ENCODE measurements around the gene ZNF32.

ZNF32 gene

GRCh38 chr10:43688348-43688892 lies 39.7 kb upstream of the ZNF32 start:
- no peaks in the 10 kb centered on the region for H3F3A ChIP-seq (ENCODE audit: insufficient read depth, low read length)
- TF ChIP-seq EZH2 (IDR thresholded peaks at IDR 0.05; ENCODE audit: borderline replicate concordance, low read length) = no peak
- no peaks in the 10 kb centered on the region; the same call in 1 of the 2 replicates for H3K27me3 ChIP-seq (ENCODE audit: insufficient read depth, low read length)
- H3K4me3 ChIP-seq (ENCODE audit: low read depth, low read length, poor library complexity, severe bottlenecking) = no peak overlapping the region
- no peaks in the 10 kb centered on the region for H3K79me2 ChIP-seq (ENCODE audit: insufficient read depth, low read length)
- no peak overlapping the region for H3K4me2 ChIP-seq (ENCODE audit: low read length)
- no peaks in the 10 kb centered on the region for H3K4me1 ChIP-seq (ENCODE audit: insufficient read depth, low read length, severe bottlenecking)
- H3K9ac ChIP-seq (ENCODE audit: low read length) = no peak overlapping the region
- H3K27ac ChIP-seq (ENCODE audit: low read depth, low read length, poor library complexity, severe bottlenecking) = no peak overlapping the region
- H3K9me3 ChIP-seq (ENCODE audit: low read length) = no peaks in the 10 kb centered on the region
- H3K9me2 ChIP-seq (ENCODE audit: low read depth, low read length) = no peaks in the 10 kb centered on the region
- H4K20me1 ChIP-seq (ENCODE audit: insufficient read depth, low read length) = no peaks in the 10 kb centered on the region
- H3K36me3 ChIP-seq (ENCODE audit: insufficient read depth, low read length) = no peaks in the 10 kb centered on the region
- H2AFZ ChIP-seq (ENCODE audit: low read length) = no peak overlapping the region

- H3K9me2 ChIP-seq (ENCODE audit: low read depth, low read length) = no peaks in the 10 kb centered on the region
- H3K9me3 ChIP-seq (ENCODE audit: low read length) = no peaks in the 10 kb centered on the region
- no peak overlapping the region for H3K27ac ChIP-seq (ENCODE audit: low read depth, low read length, poor library complexity, severe bottlenecking)
- no peaks in the 10 kb centered on the region; the same call in 1 of the 2 replicates for H3K27me3 ChIP-seq (ENCODE audit: insufficient read depth, low read length)
- no peaks in the 10 kb centered on the region for H3K36me3 ChIP-seq (ENCODE audit: insufficient read depth, low read length)
- H3K9ac ChIP-seq (ENCODE audit: low read length) = no peak overlapping the region
- TF ChIP-seq EZH2 (IDR thresholded peaks at IDR 0.05; ENCODE audit: borderline replicate concordance, low read length) = no peak
- TF ChIP-seq CTCF (IDR thresholded peaks at IDR 0.05; ENCODE audit: low read length) = no peak
- no peaks in the 10 kb centered on the region for H3K79me2 ChIP-seq (ENCODE audit: insufficient read depth, low read length)
- H3F3A ChIP-seq (ENCODE audit: insufficient read depth, low read length) = no peaks in the 10 kb centered on the region
- no peak overlapping the region for H3K4me3 ChIP-seq (ENCODE audit: low read depth, low read length, poor library complexity, severe bottlenecking)
- no peaks in the 10 kb centered on the region for H4K20me1 ChIP-seq (ENCODE audit: insufficient read depth, low read length)
- no peaks in the 10 kb centered on the region for H3K4me1 ChIP-seq (ENCODE audit: insufficient read depth, low read length, severe bottlenecking)
- no peak overlapping the region for H2AFZ ChIP-seq (ENCODE audit: low read length)
- no peak overlapping the region for H3K4me2 ChIP-seq (ENCODE audit: low read length)
Measured at GRCh38 chr10:43687373-43687772, 38.7 kb upstream of the ZNF32 start.

- H3K9ac ChIP-seq (ENCODE audit: low read length) = no peak overlapping the region
Measured at GRCh38 chr10:43686414-43686813, 37.7 kb upstream of the ZNF32 start.

More at GRCh38 chr10:43686414-43686813, 37.7 kb upstream of the ZNF32 start:
- Histone ChIP-seq H3K4me2 (ENCODE audit: low read length) (no peak overlapping the region), H3K27me3 (ENCODE audit: insufficient read depth, low read length) (no peaks in the 10 kb centered on the region; the same call in 1 of the 2 replicates), H3K36me3 (ENCODE audit: insufficient read depth, low read length) (no peaks in the 10 kb centered on the region), H2AFZ (ENCODE audit: low read length) (no peak overlapping the region), H3K27ac (ENCODE audit: low read depth, low read length, poor library complexity, severe bottlenecking) (no peak overlapping the region), H3K9me2 (ENCODE audit: low read depth, low read length) (no peaks in the 10 kb centered on the region), H3K4me1 (ENCODE audit: insufficient read depth, low read length, severe bottlenecking) (no peaks in the 10 kb centered on the region), H3F3A (ENCODE audit: insufficient read depth, low read length) (no peaks in the 10 kb centered on the region), H3K4me3 (ENCODE audit: low read depth, low read length, poor library complexity, severe bottlenecking) (no peak overlapping the region), H3K9me3 (ENCODE audit: low read length) (no peaks in the 10 kb centered on the region), H4K20me1 (ENCODE audit: insufficient read depth, low read length) (no peaks in the 10 kb centered on the region), H3K79me2 (ENCODE audit: insufficient read depth, low read length) (no peaks in the 10 kb centered on the region)
- TF ChIP-seq EZH2 (IDR thresholded peaks at IDR 0.05; ENCODE audit: borderline replicate concordance, low read length) (no peak), CTCF (IDR thresholded peaks at IDR 0.05; ENCODE audit: low read length) (peak; percentile 25; the same call in 1 of the 2 replicates)
